Lung microvascular endothelial cell (primary cell): ENCODE results near the gene CNTNAP2. TPM values are rescaled to one million over a fixed set of nuclear protein-coding genes. Genes with fewer than 3 reads are reported as not detected.
A peak's percentile ranks its signal among the peaks of the same experiment; 100 is the strongest.

Experiments used
- DNase-seq, 2 donors: peaks; one replicate each; pipeline versions ENCODE4 v3.0.0 to v3.0.0-alpha.2; 2010; ENCODE audit warnings: low read depth in 2 of 2
- total RNA-seq: library from RNA; depleted of rRNA; stranded (reverse); fragments of >200 nt; gene quantifications from 2 replicates; pipeline ENCODE4 v1.2.1, GENCODE V29; 2014

Gene CNTNAP2
- total RNA-seq, 1 donor from 2014 or later = under 0.01 TPM

GRCh38 chr7:148121847-148122246 lies 2005.2 kb downstream of the CNTNAP2 start:
- no peak for DNase-seq

- no peak for DNase-seq
These were observed 2007.9 kb downstream of the CNTNAP2 start for GRCh38 chr7:148124477-148124876.

- DNase-seq = no peak
These were observed 2010.8 kb downstream of the CNTNAP2 start for GRCh38 chr7:148127374-148127773.

- no peak for DNase-seq
These were observed 2012.4 kb downstream of the CNTNAP2 start for GRCh38 chr7:148129023-148129422.

- DNase-seq = no peak
These were observed 2018.5 kb downstream of the CNTNAP2 start for GRCh38 chr7:148135116-148135515.

GRCh38 chr7:148135997-148136396 lies 2019.4 kb downstream of the CNTNAP2 start:
- DNase-seq = no peak

- DNase-seq = peak; percentile 0 to 16
These were observed 2026.2 kb downstream of the CNTNAP2 start for GRCh38 chr7:148142660-148143248.

GRCh38 chr7:148144827-148145226 lies 2028.2 kb downstream of the CNTNAP2 start:
- no peak for DNase-seq

GRCh38 chr7:148146346-148146745 lies 2029.7 kb downstream of the CNTNAP2 start:
- DNase-seq = no peak

- no peak for DNase-seq
These were observed 2030.8 kb downstream of the CNTNAP2 start for GRCh38 chr7:148147438-148147837.

GRCh38 chr7:148148456-148148855 lies 2031.9 kb downstream of the CNTNAP2 start:
- DNase-seq = no peak

GRCh38 chr7:148149730-148150129 lies 2033.1 kb downstream of the CNTNAP2 start:
- DNase-seq = no peak

- no peak for DNase-seq
These were observed 2035.2 kb downstream of the CNTNAP2 start for GRCh38 chr7:148151778-148152177.

GRCh38 chr7:148153616-148154284 lies 2037.1 kb downstream of the CNTNAP2 start:
- DNase-seq = no peak

GRCh38 chr7:148155000-148155399 lies 2038.4 kb downstream of the CNTNAP2 start:
- no peak for DNase-seq

GRCh38 chr7:148155826-148156225 lies 2039.2 kb downstream of the CNTNAP2 start:
- DNase-seq = no peak

GRCh38 chr7:148156233-148156632 lies 2039.6 kb downstream of the CNTNAP2 start:
- DNase-seq = no peak

GRCh38 chr7:148159331-148159730 lies 2042.7 kb downstream of the CNTNAP2 start:
- DNase-seq = no peak

- no peak for DNase-seq
These were observed 2045.2 kb downstream of the CNTNAP2 start for GRCh38 chr7:148161776-148162175.

- DNase-seq = no peak
These were observed 2046.2 kb downstream of the CNTNAP2 start for GRCh38 chr7:148162808-148163207.

GRCh38 chr7:148163246-148163645 lies 2046.6 kb downstream of the CNTNAP2 start:
- no peak for DNase-seq

GRCh38 chr7:148172920-148173319 lies 2056.3 kb downstream of the CNTNAP2 start:
- no peak for DNase-seq

- DNase-seq = no peak
These were observed 2056.8 kb downstream of the CNTNAP2 start for GRCh38 chr7:148173369-148173768.
